ENCODE results near the gene ZFP36L1. TPM values are rescaled to one million over a fixed set of nuclear protein-coding genes. Genes with fewer than 3 reads are reported as not detected.

ZFP36L1 gene
- total and polyA plus RNA-seq, 2 of the 13 experiments (the other 11 are each of a cell fraction or from before 2014, with no cell fraction given) = 7.4 to 10.2 TPM

- intact Hi-C loops (cut with micrococcal nuclease; ENCODE audit: unreplicated experiment) (no loop called here), in situ Hi-C loops (cut with HindIII; ENCODE audit: extremely low pct_ligation_motif_present, low pct_unique_long_range_greater_than_20kb) (no loop called here)
- 73% methylated on average over 10 of the region's 10 CpGs for WGBS (ENCODE audit: low lambda C conversion rate)
- ChIA-PET POLR2A (interaction anchor here (2.1 kb wide), 1 partner anchor 44 kb away, joined by 10 read pairs; the partner anchor contains the start of gene ZFP36L1), CTCF (ENCODE audit: low intra/inter-chr PET ratio, low total read pairs) (no interaction called here)
- Histone ChIP-seq H3K27me3 (ENCODE audit: control insufficient read depth in 1 of 2, insufficient read depth in 2 of 2, low read length in 2 of 2) (no peaks in the 10 kb centered on the region), H3K4me2 (ENCODE audit: low read depth, low read length) (no peak overlapping the region), H3K27ac (ENCODE audit: extremely low read length, insufficient read depth, low read length) (no peak overlapping the region), H3K4me3 (replicated peaks in 1 of 3; ENCODE audit: insufficient read depth in 1 of 3, low read depth in 2 of 3, low read length in 3 of 3) (no peak overlapping the region), H3K36me3 (replicated peaks in 1 of 2; ENCODE audit: control insufficient read depth in 1 of 2, insufficient read depth in 2 of 2, low read length in 2 of 2) (no peaks in the 10 kb centered on the region), H2AFZ (ENCODE audit: low read length) (no peak overlapping the region), H3K79me2 (ENCODE audit: insufficient read depth, low read length) (no peaks in the 10 kb centered on the region), H3K9ac (ENCODE audit: insufficient read depth, low read depth, low read length) (no peak overlapping the region), H3K4me1 (ENCODE audit: insufficient read depth, low read length) (peaks cover 55% of the 10 kb centered on the region), H3K9me3 (ENCODE audit: low read length) (no peaks in the 10 kb centered on the region), H4K20me1 (ENCODE audit: insufficient read depth, low read length) (no peaks in the 10 kb centered on the region)
- FAIRE-seq (no peak), ATAC-seq (peak; percentile 56), DNase-seq (ENCODE audit: low spot score) (no peak)
- no peak for TF ChIP-seq ZNF234 (CRISPR knock-in tag; conservative IDR thresholded peaks at IDR 0.05)
- TF ChIP-seq BCL6 (CRISPR knock-in tag; IDR thresholded peaks at IDR 0.05) = peak; percentile 77
- no TSS peak for BruUV-seq (replicated peaks)
Measured at GRCh38 chr14:68748260-68748659, 44.6 kb downstream of the ZFP36L1 start.

GRCh38 chr14:68747393-68747792 is 45.5 kb downstream of the ZFP36L1 start:
- Histone ChIP-seq H3K4me3 (replicated peaks in 1 of 3; ENCODE audit: insufficient read depth in 1 of 3, low read depth in 2 of 3, low read length in 3 of 3) (no peak overlapping the region), H2AFZ (ENCODE audit: low read length) (no peak overlapping the region), H3K9me3 (ENCODE audit: low read length) (no peaks in the 10 kb centered on the region), H3K9ac (ENCODE audit: insufficient read depth, low read depth, low read length) (no peak overlapping the region), H3K27ac (ENCODE audit: extremely low read length, insufficient read depth, low read length) (no peak overlapping the region), H3K4me2 (ENCODE audit: low read depth, low read length) (no peak overlapping the region), H3K4me1 (ENCODE audit: insufficient read depth, low read length) (peaks cover 48% of the 10 kb centered on the region), H4K20me1 (ENCODE audit: insufficient read depth, low read length) (no peaks in the 10 kb centered on the region), H3K79me2 (ENCODE audit: insufficient read depth, low read length) (no peaks in the 10 kb centered on the region), H3K27me3 (ENCODE audit: control insufficient read depth in 1 of 2, insufficient read depth in 2 of 2, low read length in 2 of 2) (no peaks in the 10 kb centered on the region), H3K36me3 (replicated peaks in 1 of 2; ENCODE audit: control insufficient read depth in 1 of 2, insufficient read depth in 2 of 2, low read length in 2 of 2) (no peaks in the 10 kb centered on the region)
- BruUV-seq (replicated peaks) = no TSS peak
- ATAC-seq (peak; percentile 34; the same call in 1 of the 3 replicates), DNase-seq (ENCODE audit: low spot score) (no peak), FAIRE-seq (no peak)
- TF ChIP-seq KDM5B (CRISPR knock-in tag; IDR thresholded peaks at IDR 0.05; ENCODE audit: borderline replicate concordance) = no peak
- no peak for TF ChIP-seq MEIS2 (CRISPR knock-in tag; IDR thresholded peaks at IDR 0.05)
- no peak for TF ChIP-seq ZNF616 (CRISPR knock-in tag; IDR thresholded peaks at IDR 0.05; ENCODE audit: low read depth)
- TF ChIP-seq ZNF850 (CRISPR knock-in tag; conservative IDR thresholded peaks at IDR 0.05) = no peak
- TF ChIP-seq FOXO1 (CRISPR knock-in tag; IDR thresholded peaks at IDR 0.05) = no peak
- TF ChIP-seq TP53 (CRISPR knock-in tag; conservative IDR thresholded peaks at IDR 0.05) = no peak
- TF ChIP-seq YEATS2 (CRISPR knock-in tag; IDR thresholded peaks at IDR 0.05; ENCODE audit: borderline replicate concordance) = no peak
- no peak for TF ChIP-seq RFXAP (CRISPR knock-in tag; IDR thresholded peaks at IDR 0.05; ENCODE audit: borderline replicate concordance)
- no peak for TF ChIP-seq NAIF1 (CRISPR knock-in tag; IDR thresholded peaks at IDR 0.05; ENCODE audit: borderline replicate concordance)
- no peak for TF ChIP-seq ZKSCAN8 (CRISPR knock-in tag; IDR thresholded peaks at IDR 0.05; ENCODE audit: borderline replicate concordance)
- no peak for TF ChIP-seq ZNF256 (CRISPR knock-in tag; conservative IDR thresholded peaks at IDR 0.05)
- TF ChIP-seq ZNF577 (CRISPR knock-in tag; IDR thresholded peaks at IDR 0.05; ENCODE audit: borderline replicate concordance, low read depth) = no peak
- in situ Hi-C loops (cut with HindIII; ENCODE audit: extremely low pct_ligation_motif_present, low pct_unique_long_range_greater_than_20kb) (no loop called here), intact Hi-C loops (cut with micrococcal nuclease; ENCODE audit: unreplicated experiment) (no loop called here)
- POLR2A ChIA-PET = no interaction called here
- 96% methylated on average over 2 of the region's 5 CpGs for WGBS (ENCODE audit: low lambda C conversion rate)
- CTCF ChIA-PET (ENCODE audit: low intra/inter-chr PET ratio, low total read pairs) = no interaction called here

Data from HepG2 (cell line).